ENCODE results near the gene DMXL1.

DMXL1 gene

DNA sequence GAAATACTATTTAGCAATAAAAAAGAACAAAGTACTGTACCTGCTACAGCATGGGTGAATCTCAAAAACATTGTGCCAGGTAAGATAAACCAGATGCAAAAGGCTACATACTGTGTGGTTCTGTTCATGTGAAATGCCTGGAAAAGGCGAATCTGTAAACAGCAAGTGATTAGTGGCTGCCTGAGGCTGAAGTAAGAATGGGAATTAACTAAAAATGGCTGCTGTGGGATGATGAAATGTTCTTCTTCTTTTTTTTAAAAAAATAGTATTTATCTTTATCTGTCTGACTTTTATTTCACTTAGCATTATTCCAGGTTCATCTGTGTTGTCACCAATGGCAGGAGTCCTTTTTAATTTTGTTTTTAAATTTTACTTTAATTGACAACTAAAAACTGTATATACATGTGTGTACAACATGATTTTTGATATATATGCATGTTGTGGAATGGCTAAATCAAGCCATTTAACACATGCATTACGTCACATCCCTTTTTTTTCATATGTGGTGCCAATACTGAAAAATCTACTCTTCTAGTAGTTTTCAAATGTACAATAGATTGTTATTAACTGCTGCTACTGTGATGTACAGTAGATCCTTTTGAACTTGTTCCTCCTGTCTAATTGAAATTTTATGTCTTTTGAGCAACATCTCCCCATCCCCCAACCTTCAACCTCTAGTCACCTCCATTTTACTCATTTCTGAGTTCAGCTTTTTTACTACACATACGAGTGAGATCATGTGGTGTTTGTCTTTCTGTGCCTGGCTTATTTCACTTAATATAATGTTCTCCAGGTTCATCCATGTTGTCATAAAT lies 222.0 kb downstream of the DMXL1 start:
- no peak for DNase-seq

DNA sequence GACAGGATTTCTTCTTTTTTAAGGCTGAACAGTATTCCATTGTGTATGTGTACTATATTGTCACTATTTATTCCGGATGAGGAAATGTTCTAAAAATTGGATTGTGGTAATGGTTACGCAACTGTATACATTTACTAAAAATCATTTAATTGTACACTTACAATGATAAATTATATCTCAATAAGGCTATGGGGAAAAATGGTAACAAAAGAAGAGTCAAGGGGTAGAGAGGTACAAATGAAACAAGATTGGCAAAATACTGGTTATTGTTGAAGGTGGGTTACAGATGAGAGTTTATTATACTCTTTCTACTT lies 222.6 kb downstream of the DMXL1 start:
- no peak for DNase-seq
